HepG2 (cell line): ENCODE results near the gene TRIM54. TPM values are rescaled to one million over a fixed set of nuclear protein-coding genes. Genes with fewer than 3 reads are reported as not detected.

Experiments
- CHD4 ChIP-seq: fragments of 200-600 bp; sonication (generic); IDR thresholded peaks from 2 replicates; pipeline ENCODE4 v1.7.0; 2017; ENCODE audit warnings: mild to moderate bottlenecking, low read length, borderline replicate concordance
- E2F5 ChIP-seq: sonication (generic); formaldehyde crosslinking; conservative IDR thresholded peaks from 2 replicates; pipeline ENCODE4 v1.4.0; 2020; ENCODE audit warnings: missing genetic modification reagents
- GATAD2A ChIP-seq: IDR thresholded peaks from 2 replicates; pipeline ENCODE4 v1.6.1; 2016
- IKZF1 ChIP-seq: fragments of 450-650 bp; IDR thresholded peaks from 2 replicates; pipeline ENCODE4 v1.7.1; 2016
- KMT2B ChIP-seq: IDR thresholded peaks from 2 replicates; pipeline ENCODE4 v1.6.1; 2016; ENCODE audit warnings: missing genetic modification reagents, missing compliant biosample characterization
- NFKBIZ ChIP-seq: IDR thresholded peaks from 2 replicates; pipeline ENCODE4 v1.6.1; 2018; ENCODE audit warnings: missing genetic modification reagents, missing compliant biosample characterization
- NR1H2 ChIP-seq: sonication (generic); formaldehyde crosslinking; IDR thresholded peaks from 2 replicates; pipeline ENCODE4 v1.8.1; 2022; ENCODE audit warnings: low read depth, missing genetic modification reagents, borderline replicate concordance
- RBAK ChIP-seq: sonication (generic); formaldehyde crosslinking; IDR thresholded peaks from 2 replicates; pipeline ENCODE4 v1.5.1; 2020; ENCODE audit warnings: mild to moderate bottlenecking, missing genetic modification reagents
- SRSF1 ChIP-seq: fragments of 200-400 bp; formaldehyde crosslinking; optimal IDR thresholded peaks from 2 replicates; pipeline ENCODE3; 2017; ENCODE audit warnings: mild to moderate bottlenecking, low read depth, low read length, moderate library complexity
- THAP9 ChIP-seq: sonication (generic); formaldehyde crosslinking; IDR thresholded peaks from 2 replicates; pipeline ENCODE4; 2020; ENCODE audit warnings: missing genetic modification reagents, mild to moderate bottlenecking, borderline replicate concordance
- TOE1 ChIP-seq: sonication (generic); formaldehyde crosslinking; IDR thresholded peaks from 2 replicates; pipeline ENCODE4 v1.4.0; 2020; ENCODE audit warnings: mild to moderate bottlenecking, missing genetic modification reagents
- ZKSCAN8 ChIP-seq: IDR thresholded peaks from 2 replicates; pipeline ENCODE4 v1.6.1; 2016; ENCODE audit warnings: borderline replicate concordance, missing genetic modification reagents, missing compliant biosample characterization
- ZNF235 ChIP-seq: sonication (generic); formaldehyde crosslinking; IDR thresholded peaks from 2 replicates; pipeline ENCODE4 v1.8.1; 2023; ENCODE audit warnings: mild to moderate bottlenecking, missing genetic modification reagents, borderline replicate concordance
- ZNF337 ChIP-seq: sonication (generic); formaldehyde crosslinking; IDR thresholded peaks from 2 replicates; pipeline ENCODE4 v1.5.1; 2020; ENCODE audit warnings: missing genetic modification reagents, low read depth, mild to moderate bottlenecking, borderline replicate concordance
- ZNF501 ChIP-seq: sonication (generic); formaldehyde crosslinking; IDR thresholded peaks from 2 replicates; pipeline ENCODE4 v1.5.1; 2020; ENCODE audit warnings: mild to moderate bottlenecking, moderate library complexity, missing genetic modification reagents
- ZNF510 ChIP-seq: sonication (generic); formaldehyde crosslinking; IDR thresholded peaks from 2 replicates; pipeline ENCODE4 v1.4.0; 2020; ENCODE audit warnings: low read depth, mild to moderate bottlenecking, missing genetic modification reagents
- ZNF547 ChIP-seq: sonication (generic); formaldehyde crosslinking; IDR thresholded peaks from 2 replicates; pipeline ENCODE4 v1.5.1; 2020; ENCODE audit warnings: mild to moderate bottlenecking, missing genetic modification reagents
- ZNF772 ChIP-seq: sonication (generic); formaldehyde crosslinking; IDR thresholded peaks from 2 replicates; pipeline ENCODE4 v1.5.0; 2020; ENCODE audit warnings: mild to moderate bottlenecking, missing genetic modification reagents
- polyA plus RNA-seq, 8 experiments: library from polyadenylated mRNA; depleted of rRNA in 3 of 8; stranded (reverse) in 7 of 8; unstranded in 1 of 8; fragments of >200 nt; fragmentation: Illumina TruSeq in 4 of 8; extraction: Trizol in 4 of 8; gene quantifications; 2 replicates each; pipeline versions ENCODE4 v1.2.1 to v1.2.3, GENCODE V29; 2011 to 2016; ENCODE audit warnings: low read depth in 4 of 8, missing spikeins in 1 of 8, mixed read lengths in 1 of 8; ENCODE audit not compliant: insufficient read depth in 1 of 8
- total RNA-seq, 5 experiments: library from RNA; depleted of rRNA; stranded (reverse); fragments of >200 nt; fragmentation: Illumina TruSeq; extraction: Trizol; gene quantifications; 2 replicates each; pipeline ENCODE4 v1.2.3, GENCODE V29; 2016; ENCODE audit warnings: low read depth in 1 of 5
- TF ChIP-seq, protein P1 (sequence below): sonication (generic); formaldehyde crosslinking; IDR thresholded peaks from 2 replicates; pipeline ENCODE4 v1.4.0; 2020; ENCODE audit warnings: mild to moderate bottlenecking, missing genetic modification reagents
- TF ChIP-seq, protein P2 (sequence below): sonication (generic); formaldehyde crosslinking; IDR thresholded peaks from 2 replicates; pipeline ENCODE4 v1.4.0; 2020; ENCODE audit warnings: missing genetic modification reagents, borderline replicate concordance
- TF ChIP-seq, protein P3 (sequence below): sonication (generic); formaldehyde crosslinking; conservative IDR thresholded peaks from 2 replicates; pipeline ENCODE4 v1.4.0; 2020; ENCODE audit warnings: missing genetic modification reagents

Gene TRIM54
- total and polyA plus RNA-seq, 2 of the 13 experiments (the other 11 are each of a cell fraction or from before 2014, with no cell fraction given), result 0.07 to 0.13 TPM

- TF ChIP-seq THAP9 (CRISPR knock-in tag) (peak; percentile 82), TOE1 (CRISPR knock-in tag) (no peak), GATAD2A (CRISPR knock-in tag) (no peak), ZNF547 (peak; percentile 81), ZNF510 (CRISPR knock-in tag) (no peak), ZNF235 (CRISPR knock-in tag) (no peak), RBAK (CRISPR knock-in tag) (no peak), ZKSCAN8 (0 out of 2 replicates have a peak, but pooled peaks have one; percentile 54), ZNF772 (CRISPR knock-in tag) (peak; percentile 55; the same call in 1 of the 2 replicates), IKZF1 (no peak), CHD4 (no peak), E2F5 (CRISPR knock-in tag) (peak; percentile 84), NFKBIZ (CRISPR knock-in tag) (peak; percentile 69; the same call in 1 of the 2 replicates), ZNF501 (CRISPR knock-in tag) (peak; percentile 31; the same call in 1 of the 2 replicates), KMT2B (CRISPR knock-in tag) (peak; percentile 57; the same call in 1 of the 2 replicates), ZNF337 (no peak), SRSF1 (no peak), NR1H2 (CRISPR knock-in tag) (peak; percentile 93)
- TF ChIP-seq, protein P1, sequence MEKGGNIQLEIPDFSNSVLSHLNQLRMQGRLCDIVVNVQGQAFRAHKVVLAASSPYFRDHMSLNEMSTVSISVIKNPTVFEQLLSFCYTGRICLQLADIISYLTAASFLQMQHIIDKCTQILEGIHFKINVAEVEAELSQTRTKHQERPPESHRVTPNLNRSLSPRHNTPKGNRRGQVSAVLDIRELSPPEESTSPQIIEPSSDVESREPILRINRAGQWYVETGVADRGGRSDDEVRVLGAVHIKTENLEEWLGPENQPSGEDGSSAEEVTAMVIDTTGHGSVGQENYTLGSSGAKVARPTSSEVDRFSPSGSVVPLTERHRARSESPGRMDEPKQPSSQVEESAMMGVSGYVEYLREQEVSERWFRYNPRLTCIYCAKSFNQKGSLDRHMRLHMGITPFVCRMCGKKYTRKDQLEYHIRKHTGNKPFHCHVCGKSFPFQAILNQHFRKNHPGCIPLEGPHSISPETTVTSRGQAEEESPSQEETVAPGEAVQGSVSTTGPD (CRISPR knock-in tag), result no peak
- TF ChIP-seq, protein P2, sequence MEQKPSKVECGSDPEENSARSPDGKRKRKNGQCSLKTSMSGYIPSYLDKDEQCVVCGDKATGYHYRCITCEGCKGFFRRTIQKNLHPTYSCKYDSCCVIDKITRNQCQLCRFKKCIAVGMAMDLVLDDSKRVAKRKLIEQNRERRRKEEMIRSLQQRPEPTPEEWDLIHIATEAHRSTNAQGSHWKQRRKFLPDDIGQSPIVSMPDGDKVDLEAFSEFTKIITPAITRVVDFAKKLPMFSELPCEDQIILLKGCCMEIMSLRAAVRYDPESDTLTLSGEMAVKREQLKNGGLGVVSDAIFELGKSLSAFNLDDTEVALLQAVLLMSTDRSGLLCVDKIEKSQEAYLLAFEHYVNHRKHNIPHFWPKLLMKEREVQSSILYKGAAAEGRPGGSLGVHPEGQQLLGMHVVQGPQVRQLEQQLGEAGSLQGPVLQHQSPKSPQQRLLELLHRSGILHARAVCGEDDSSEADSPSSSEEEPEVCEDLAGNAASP (CRISPR knock-in tag), result 0 out of 2 replicates have a peak, but pooled peaks have one; percentile 62
- TF ChIP-seq, protein P3, sequence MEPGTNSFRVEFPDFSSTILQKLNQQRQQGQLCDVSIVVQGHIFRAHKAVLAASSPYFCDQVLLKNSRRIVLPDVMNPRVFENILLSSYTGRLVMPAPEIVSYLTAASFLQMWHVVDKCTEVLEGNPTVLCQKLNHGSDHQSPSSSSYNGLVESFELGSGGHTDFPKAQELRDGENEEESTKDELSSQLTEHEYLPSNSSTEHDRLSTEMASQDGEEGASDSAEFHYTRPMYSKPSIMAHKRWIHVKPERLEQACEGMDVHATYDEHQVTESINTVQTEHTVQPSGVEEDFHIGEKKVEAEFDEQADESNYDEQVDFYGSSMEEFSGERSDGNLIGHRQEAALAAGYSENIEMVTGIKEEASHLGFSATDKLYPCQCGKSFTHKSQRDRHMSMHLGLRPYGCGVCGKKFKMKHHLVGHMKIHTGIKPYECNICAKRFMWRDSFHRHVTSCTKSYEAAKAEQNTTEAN (CRISPR knock-in tag), result 0 out of 2 replicates have a peak, but pooled peaks have one; percentile 19
These were observed 17.3 kb upstream of the TRIM54 start (continued) for GRCh38 chr2:27264753-27265535.
